ENCODE data around the gene CBY2. TPM values are rescaled to one million over a fixed set of nuclear protein-coding genes. Genes with fewer than 3 reads are reported as not detected.

The CBY2 gene
- total RNA-seq, 1 experiment from 2014 or later = not detected

GRCh38 chr13:45713721-45714120, 11.6 kb downstream of the CBY2 start:
- no peaks in the 10 kb centered on the region; a peak in 1 of 5 replicates for H3K9me3 Mint-ChIP-seq
- Histone ChIP-seq H3K9ac (ENCODE audit: extremely low read depth, insufficient read length, low read length) (no peak overlapping the region), H4K8ac (replicated peaks; ENCODE audit: insufficient read length, low read depth, low read length) (no peak overlapping the region), H3K14ac (ENCODE audit: insufficient read depth, low read length) (no peak overlapping the region), H4K91ac (ENCODE audit: insufficient read length, low read depth, low read length) (no peak overlapping the region), H3K23ac (ENCODE audit: insufficient read length, low read depth, low read length) (no peak overlapping the region), H2AK5ac (ENCODE audit: insufficient read length, low read length) (no peak overlapping the region), H2BK20ac (ENCODE audit: low read depth, low read length, poor library complexity, severe bottlenecking) (no peak overlapping the region), H3K23me2 (ENCODE audit: insufficient read length, low read depth, low read length, poor library complexity, severe bottlenecking) (no peaks in the 10 kb centered on the region), H3K4ac (ENCODE audit: low read depth, low read length) (no peak overlapping the region), H3K9me3 (ENCODE audit: control insufficient read depth, low read depth, low read length) (no peaks in the 10 kb centered on the region), H3K18ac (ENCODE audit: insufficient read length, low read depth, low read length) (no peak overlapping the region), H3K27ac (ENCODE audit: insufficient read length, low read depth, low read length) (no peak overlapping the region), H3K79me2 (ENCODE audit: insufficient read depth, low read length) (no peaks in the 10 kb centered on the region), H3K4me2 (ENCODE audit: insufficient read depth, insufficient read length, low read length) (no peak overlapping the region), H2BK12ac (ENCODE audit: insufficient read length, low read depth, low read length) (no peak overlapping the region), H3K4me1 (ENCODE audit: insufficient read depth, low read length) (no peaks in the 10 kb centered on the region; the same call in 1 of the 2 replicates), H2BK120ac (ENCODE audit: low read depth, low read length, poor library complexity, severe bottlenecking) (no peak overlapping the region), H3T11ph (ENCODE audit: low read length) (no peak overlapping the region), H2BK5ac (ENCODE audit: insufficient read length, low read length) (no peak overlapping the region), H2AFZ (ENCODE audit: low read length) (no peak overlapping the region), H3K27me3 (ENCODE audit: insufficient read depth, low read length) (no peaks in the 10 kb centered on the region), H3K79me1 (ENCODE audit: insufficient read depth, low read depth, low read length, poor library complexity, severe bottlenecking) (no peaks in the 10 kb centered on the region), H2BK15ac (ENCODE audit: low read depth, low read length) (no peak overlapping the region), H3K56ac (ENCODE audit: insufficient read length, low read depth, low read length) (no peak overlapping the region), H4K20me1 (ENCODE audit: control insufficient read depth, insufficient read depth, insufficient read length) (no peaks in the 10 kb centered on the region), H4K5ac (ENCODE audit: insufficient read length, low read depth, low read length) (no peak overlapping the region)
- peak; percentile 33 for DNase-seq
- no peak overlapping the region for H3K27ac Mint-ChIP-seq
- H3K4me3 Mint-ChIP-seq = no peak overlapping the region
- H3K4me1 Mint-ChIP-seq = peaks cover 8 to 9% of the 10 kb centered on the region in 2 experiments
- no peaks in the 10 kb centered on the region; a peak in 1 of 7 replicates for H3K36me3 Mint-ChIP-seq (ENCODE audit: insufficient read depth in 1 of 3, low read depth in 3 of 3)
- TF ChIP-seq CTCF (conservative IDR thresholded peaks at IDR 0.05) = no peak
- no CpG with 5 or more reads among the region's 28 CpGs for WGBS (ENCODE audit: extremely low coverage, insufficient read length, low lambda C conversion rate)
- no peaks in the 10 kb centered on the region for H3K27me3 Mint-ChIP-seq (ENCODE audit: low read depth)
